ENCODE results near the gene NKAPL. TPM values are rescaled to one million over a fixed set of nuclear protein-coding genes. Genes with fewer than 3 reads are reported as not detected.

Gene NKAPL
- total RNA-seq, 3 donors from 2014 or later = 1.6 to 2.9 (median 2.3) TPM

DNA sequence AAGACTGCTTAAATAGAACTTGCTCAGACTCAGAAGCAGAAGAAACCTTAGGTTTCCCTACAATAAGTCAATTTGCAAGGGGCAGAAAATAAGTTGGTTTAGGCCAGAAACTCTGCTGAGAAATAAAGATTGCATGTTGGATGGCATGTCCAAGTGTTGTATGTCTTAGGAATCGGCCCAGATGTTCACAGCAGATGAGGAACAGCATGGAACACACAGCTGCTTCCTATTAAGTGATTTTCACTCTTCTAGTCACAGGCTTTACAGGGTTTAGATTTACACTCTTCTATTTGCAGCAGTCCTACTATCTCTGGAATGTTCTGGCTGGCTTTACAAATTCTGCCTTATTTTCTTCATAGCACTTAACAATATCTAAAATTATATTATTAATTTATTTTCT is 10.2 kb upstream of the NKAPL start:
- Histone ChIP-seq H3K27ac (no peak overlapping the region), H3K9me3 (no peaks in the 10 kb centered on the region), H3K4me1 (peaks cover 2 to 5% of the 10 kb centered on the region in 2 donors), H3K4me3 (no peak overlapping the region), H3K36me3 (no peaks in the 10 kb centered on the region), H3K27me3 (no peaks in the 10 kb centered on the region)
- TF ChIP-seq POLR2AphosphoS5 (IDR thresholded peaks at IDR 0.05) (no peak), POLR2A (IDR thresholded peaks at IDR 0.05) (no peak)
- TF ChIP-seq, protein P1, sequence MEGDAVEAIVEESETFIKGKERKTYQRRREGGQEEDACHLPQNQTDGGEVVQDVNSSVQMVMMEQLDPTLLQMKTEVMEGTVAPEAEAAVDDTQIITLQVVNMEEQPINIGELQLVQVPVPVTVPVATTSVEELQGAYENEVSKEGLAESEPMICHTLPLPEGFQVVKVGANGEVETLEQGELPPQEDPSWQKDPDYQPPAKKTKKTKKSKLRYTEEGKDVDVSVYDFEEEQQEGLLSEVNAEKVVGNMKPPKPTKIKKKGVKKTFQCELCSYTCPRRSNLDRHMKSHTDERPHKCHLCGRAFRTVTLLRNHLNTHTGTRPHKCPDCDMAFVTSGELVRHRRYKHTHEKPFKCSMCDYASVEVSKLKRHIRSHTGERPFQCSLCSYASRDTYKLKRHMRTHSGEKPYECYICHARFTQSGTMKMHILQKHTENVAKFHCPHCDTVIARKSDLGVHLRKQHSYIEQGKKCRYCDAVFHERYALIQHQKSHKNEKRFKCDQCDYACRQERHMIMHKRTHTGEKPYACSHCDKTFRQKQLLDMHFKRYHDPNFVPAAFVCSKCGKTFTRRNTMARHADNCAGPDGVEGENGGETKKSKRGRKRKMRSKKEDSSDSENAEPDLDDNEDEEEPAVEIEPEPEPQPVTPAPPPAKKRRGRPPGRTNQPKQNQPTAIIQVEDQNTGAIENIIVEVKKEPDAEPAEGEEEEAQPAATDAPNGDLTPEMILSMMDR (IDR thresholded peaks at IDR 0.05) = no peak
- intact Hi-C loops (cut with DNase I; ENCODE audit: low total_unique reads) = no loop called here
- DNase-seq (ENCODE audit: low spot score in 2 of 2) = no peak

DNA sequence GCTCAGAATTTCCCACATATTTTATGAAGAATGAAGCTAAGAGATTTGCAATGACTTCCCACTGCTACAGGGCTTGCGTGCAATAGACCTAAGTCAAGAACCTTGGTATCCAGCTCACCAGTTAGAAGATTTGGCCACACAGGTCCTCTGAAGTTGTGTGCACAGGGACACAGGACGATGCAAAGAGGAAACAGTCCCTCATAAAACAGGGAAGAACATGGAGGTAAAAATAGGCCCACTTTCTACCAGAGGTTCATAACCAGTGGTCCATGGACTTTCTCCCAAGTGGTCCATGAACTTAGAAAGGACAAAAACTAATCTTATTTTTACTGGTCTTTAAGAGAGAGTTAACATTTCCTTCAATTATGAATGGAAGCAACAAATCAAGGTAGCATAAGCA is 8.3 kb upstream of the NKAPL start:
- peaks cover 2 to 5% of the 10 kb centered on the region in 2 donors for H3K4me1 ChIP-seq
- DNase-seq (ENCODE audit: low spot score in 2 of 2) = no peak
- peak overlapping the region in 2 of 3 donors; percentile 24 to 62 for H3K4me3 ChIP-seq
- peaks cover 0 to 7% of the 10 kb centered on the region in 2 donors for H3K27me3 ChIP-seq
- intact Hi-C loops (cut with DNase I; ENCODE audit: low total_unique reads) = no loop called here
- H3K36me3 ChIP-seq = no peaks in the 10 kb centered on the region
- H3K27ac ChIP-seq = no peak overlapping the region
- H3K9me3 ChIP-seq = no peaks in the 10 kb centered on the region
- TF ChIP-seq POLR2A (IDR thresholded peaks at IDR 0.05) (no peak), POLR2AphosphoS5 (IDR thresholded peaks at IDR 0.05) (no peak)
- TF ChIP-seq, protein P1 (IDR thresholded peaks at IDR 0.05) = no peak

DNA sequence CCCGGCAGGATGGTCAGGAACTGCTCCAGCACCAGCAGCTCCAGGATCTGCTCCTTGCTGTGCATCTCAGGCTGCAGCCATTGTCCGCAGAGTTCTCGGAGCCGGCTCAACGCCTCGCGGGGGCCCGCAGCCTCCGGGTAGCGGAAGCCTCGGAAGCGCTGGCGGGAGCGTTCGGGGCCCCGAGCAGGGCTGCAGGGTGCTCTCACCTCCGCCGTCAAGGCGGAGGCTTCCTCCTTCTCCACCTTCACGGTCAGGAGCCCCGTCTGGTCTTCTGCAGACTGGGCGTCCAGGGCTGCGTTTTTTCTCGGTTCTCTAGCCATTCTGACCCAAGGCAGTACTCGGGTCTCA is 7.5 kb upstream of the NKAPL start:
- Histone ChIP-seq H3K4me3 (peak overlapping the region; percentile 61 to 90 (median 62)), H3K36me3 (no peaks in the 10 kb centered on the region), H3K27ac (peak overlapping the region in 1 of 2 donors; percentile 45), H3K27me3 (peaks cover 0 to 7% of the 10 kb centered on the region in 2 donors), H3K9me3 (no peaks in the 10 kb centered on the region), H3K4me1 (peaks cover 2 to 5% of the 10 kb centered on the region in 2 donors)
- intact Hi-C loops (cut with DNase I; ENCODE audit: low total_unique reads) = no loop called here
- DNase-seq (ENCODE audit: low spot score in 2 of 2) = no peak
- TF ChIP-seq POLR2A (IDR thresholded peaks at IDR 0.05) = no peak
- TF ChIP-seq, protein P1 (IDR thresholded peaks at IDR 0.05) = no peak
- no peak for TF ChIP-seq POLR2AphosphoS5 (IDR thresholded peaks at IDR 0.05)

DNA sequence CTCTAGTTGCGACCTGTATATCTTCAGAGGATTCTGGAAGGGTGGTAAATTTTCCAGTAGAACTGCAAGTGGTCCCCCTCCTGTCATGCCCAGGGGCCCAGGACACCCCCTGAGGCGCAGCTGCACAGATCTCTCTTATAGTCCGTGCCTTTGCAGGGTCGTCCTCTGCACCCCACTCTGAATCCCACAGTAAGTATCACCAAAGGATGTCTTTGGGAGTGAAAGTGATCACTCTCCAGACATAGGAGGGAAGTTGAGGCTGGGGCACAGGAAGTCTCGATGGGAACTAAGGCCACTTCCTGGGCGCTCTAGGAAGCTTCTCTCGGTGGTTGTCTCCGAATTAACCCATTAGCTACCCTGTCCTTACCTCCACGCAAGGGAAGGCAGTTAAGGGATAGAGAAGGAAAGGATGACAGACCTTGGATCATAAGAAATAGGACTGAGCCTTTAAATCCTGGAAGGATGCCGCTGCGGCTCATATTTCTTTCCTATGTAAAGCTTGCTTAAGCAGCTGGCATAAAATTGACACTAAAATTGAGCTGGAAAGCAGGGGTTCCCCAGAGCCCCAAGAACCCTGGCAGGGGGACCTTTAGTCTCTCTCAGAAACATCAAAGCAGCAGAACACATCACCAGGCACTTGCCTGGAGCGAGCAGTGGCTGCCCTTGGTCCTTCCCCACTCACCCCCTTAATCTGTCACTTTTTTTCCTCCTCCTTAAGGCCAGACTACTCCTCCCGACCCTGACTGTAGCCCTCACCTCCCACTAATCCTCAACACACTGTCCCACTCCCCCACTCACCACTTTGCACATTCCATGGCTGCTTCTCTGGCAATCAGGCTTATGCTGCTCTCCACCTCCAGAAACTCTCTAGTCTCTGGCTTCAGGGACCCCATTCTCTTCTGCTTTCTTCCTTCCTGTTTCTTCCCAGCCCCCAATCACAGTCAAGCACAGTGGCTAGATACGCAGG is 6.8 kb upstream of the NKAPL start, which contains the start of gene ZKSCAN4:
TSS of gene ZKSCAN4 (minus strand) at position 261 of the 967 bp plus-strand sequence. CDS start 289 bp downstream, outside the sequence.
- intact Hi-C loops (cut with DNase I; ENCODE audit: low total_unique reads) = no loop called here
- Histone ChIP-seq H3K27me3 (peaks cover 0 to 7% of the 10 kb centered on the region in 2 donors), H3K27ac (peak within 1 kb of the TSS; percentile 9 to 45), H3K9me3 (no peaks in the 10 kb centered on the region), H3K4me1 (peaks cover 2 to 5% of the 10 kb centered on the region in 2 donors), H3K36me3 (no peaks in the 10 kb centered on the region), H3K4me3 (peak within 1 kb of the TSS; percentile 61 to 90 (median 62))
- TF ChIP-seq, protein P1 (IDR thresholded peaks at IDR 0.05) = no peak
- peak in 2 of 3 donors; percentile 45 to 77 for TF ChIP-seq POLR2AphosphoS5 (IDR thresholded peaks at IDR 0.05)
- no peak for TF ChIP-seq POLR2A (IDR thresholded peaks at IDR 0.05)
- peak; percentile 29 to 56 for DNase-seq (ENCODE audit: low spot score in 2 of 2)

DNA sequence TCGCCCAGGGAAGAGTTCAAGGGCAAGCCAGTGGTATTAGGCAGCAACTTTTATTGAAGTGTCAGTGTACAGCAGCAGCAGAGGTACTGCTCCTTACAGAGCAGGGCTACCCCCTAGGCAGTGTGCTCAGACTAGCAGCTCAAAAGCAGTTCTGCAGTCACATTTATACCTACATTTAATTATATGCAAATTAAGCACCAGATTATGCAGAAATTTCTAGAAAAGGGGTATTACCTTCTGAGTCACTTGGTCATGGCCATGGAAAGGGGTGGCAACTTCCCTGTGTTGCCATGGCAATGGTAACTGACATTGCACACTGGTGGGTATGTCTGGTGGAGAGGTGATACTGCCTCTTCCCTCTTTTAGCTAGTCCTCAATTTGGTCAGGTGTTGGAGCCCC is 5.0 kb upstream of the NKAPL start:
- DNase-seq (ENCODE audit: low spot score in 2 of 2) = no peak
- TF ChIP-seq POLR2AphosphoS5 (IDR thresholded peaks at IDR 0.05) = no peak
- TF ChIP-seq, protein P1 (IDR thresholded peaks at IDR 0.05) = no peak
- TF ChIP-seq POLR2A (IDR thresholded peaks at IDR 0.05) = no peak
- intact Hi-C loops (cut with DNase I; ENCODE audit: low total_unique reads) = no loop called here
- Histone ChIP-seq H3K36me3 (no peaks in the 10 kb centered on the region), H3K9me3 (peaks cover 0 to 1% of the 10 kb centered on the region in 2 donors), H3K4me1 (peaks cover 2 to 5% of the 10 kb centered on the region in 2 donors), H3K27me3 (peaks cover 0 to 7% of the 10 kb centered on the region in 2 donors), H3K27ac (no peak overlapping the region), H3K4me3 (no peak overlapping the region)
